Lung microvascular endothelial cell (primary cell): ENCODE measurements around the gene FNDC7. TPM values are rescaled to one million over a fixed set of nuclear protein-coding genes. Genes with fewer than 3 reads are reported as not detected.
"Not testable (repeated sequence)": the region's sequence is repeated elsewhere in the genome, so short reads cannot be mapped to it uniquely, and the experiment has no call there.

Experiments
- DNase-seq, 2 donors: peaks; one replicate each; pipeline versions ENCODE4 v3.0.0 to v3.0.0-alpha.2; 2010; ENCODE audit warnings: low read depth in 2 of 2
- total RNA-seq: library from RNA; depleted of rRNA; stranded (reverse); fragments of >200 nt; gene quantifications from 2 replicates; pipeline ENCODE4 v1.2.1, GENCODE V29; 2014

Gene FNDC7
- total RNA-seq, 1 donor from 2014 or later = not detected

DNA sequence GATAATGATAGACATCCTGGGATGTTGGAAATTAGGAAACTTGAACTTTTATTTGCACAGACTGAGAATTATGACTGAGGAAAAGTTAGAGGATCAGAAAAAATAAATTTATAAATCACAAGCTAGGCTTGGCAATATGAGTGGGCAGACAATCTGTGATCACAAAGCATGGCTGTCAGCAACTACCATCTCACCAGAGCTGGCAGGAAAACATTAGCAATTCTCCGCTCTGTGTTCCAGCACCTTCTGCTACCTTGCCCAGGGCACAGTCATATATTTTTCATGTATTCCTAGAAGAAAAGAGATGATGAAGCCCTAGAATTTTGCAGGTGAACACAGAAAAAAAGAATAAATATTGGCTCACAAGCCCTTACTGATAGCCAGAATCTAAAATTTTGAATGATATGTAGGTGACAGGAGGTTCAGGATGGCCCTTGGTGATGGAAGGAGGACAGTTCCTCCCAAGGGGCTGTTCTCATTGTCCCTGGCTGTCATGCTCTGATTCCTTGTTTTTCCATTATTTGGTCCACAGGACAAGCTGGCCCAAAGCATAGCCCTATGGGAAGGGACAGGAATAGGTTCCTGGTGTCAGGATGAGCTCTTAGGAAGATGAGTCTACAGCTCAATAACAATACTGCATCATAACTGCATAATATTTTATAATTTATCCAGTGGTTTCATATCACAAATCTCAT lies 21.6 kb downstream of the FNDC7 start:
- DNase-seq = no peak

DNA sequence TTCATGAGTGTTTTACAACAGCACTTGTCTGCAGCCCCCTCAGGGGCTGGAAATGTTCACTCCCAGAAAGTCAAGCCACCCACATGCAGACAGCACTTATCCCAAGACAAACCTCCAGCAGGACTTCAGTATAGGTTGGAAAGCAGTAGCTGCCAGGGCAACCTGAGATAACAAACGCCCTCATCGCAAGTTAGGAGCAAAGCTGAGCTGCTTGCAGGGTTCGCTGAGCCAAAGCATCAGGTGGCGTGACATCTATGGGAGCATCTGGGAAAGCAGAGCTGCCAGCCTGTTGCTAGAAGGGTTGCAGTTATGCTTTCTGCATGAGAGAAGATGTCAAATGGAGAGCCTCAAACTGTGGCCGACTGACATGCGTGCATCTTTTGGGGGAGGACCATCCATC lies 29.5 kb downstream of the FNDC7 start:
- DNase-seq = no peak

DNA sequence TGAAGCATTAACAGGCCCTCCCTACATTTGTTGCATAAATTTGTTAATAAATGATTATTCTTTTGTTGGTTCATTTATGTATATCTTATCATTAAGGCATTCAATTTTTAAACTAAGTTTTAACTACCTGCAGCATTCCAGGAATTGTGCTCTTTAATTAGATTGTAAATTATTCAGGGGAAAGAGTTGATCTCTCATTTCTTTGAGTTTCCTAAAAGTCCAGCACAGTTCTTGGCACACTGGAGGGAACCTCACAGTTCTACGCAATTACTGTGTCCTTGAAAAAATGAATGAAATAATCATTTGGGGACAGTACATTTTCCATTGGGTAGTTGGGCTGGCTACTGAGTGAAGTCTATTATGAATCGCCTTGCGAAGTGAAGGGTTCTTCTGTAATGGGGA lies 33.3 kb downstream of the FNDC7 start:
- DNase-seq = no peak

DNA sequence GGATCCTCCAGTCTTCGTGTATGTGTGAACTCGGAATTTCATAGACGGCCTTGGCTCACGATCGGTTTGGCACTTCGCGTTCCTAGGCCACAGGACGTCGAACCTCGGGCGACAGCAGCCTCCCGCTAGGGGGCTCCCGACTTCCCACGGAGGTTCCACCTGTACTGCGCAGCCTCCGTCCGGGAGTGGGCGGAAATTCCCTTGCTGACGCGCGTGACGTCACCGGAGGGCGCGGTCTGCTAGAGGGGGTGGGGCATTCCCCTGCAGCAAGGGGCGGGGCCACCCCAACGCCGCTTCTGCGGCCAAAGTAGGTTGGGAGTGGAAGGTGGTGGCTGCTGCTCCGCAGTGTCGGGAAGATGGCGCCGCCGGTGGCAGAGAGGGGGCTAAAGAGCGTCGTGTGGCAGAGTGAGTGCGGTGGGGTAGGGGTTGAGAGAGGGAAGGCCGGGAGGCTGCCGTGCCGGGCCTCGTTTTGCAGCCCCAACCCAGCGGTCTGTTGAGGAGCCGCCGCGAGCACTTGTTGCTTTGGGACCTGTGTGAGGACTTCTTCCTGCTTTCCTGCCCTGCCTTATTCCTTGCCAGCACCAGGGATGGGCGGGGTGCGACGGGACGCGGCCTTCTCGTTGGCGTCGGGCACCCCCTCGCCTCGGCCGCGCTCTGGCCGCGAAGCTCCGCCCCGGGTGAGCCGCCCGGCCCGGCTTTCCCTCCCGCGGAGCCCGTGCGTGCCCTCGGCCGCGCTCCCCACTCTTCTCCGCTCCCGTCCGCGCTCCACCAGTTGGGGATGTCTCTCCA lies 33.9 kb downstream of the FNDC7 start, which contains the start of gene STXBP3:
Gene STXBP3 (plus strand): TSS at position 293 of the 789 bp plus-strand sequence. CDS start 64 bp downstream, at position 357.
- DNase-seq = peak; percentile 99

DNA sequence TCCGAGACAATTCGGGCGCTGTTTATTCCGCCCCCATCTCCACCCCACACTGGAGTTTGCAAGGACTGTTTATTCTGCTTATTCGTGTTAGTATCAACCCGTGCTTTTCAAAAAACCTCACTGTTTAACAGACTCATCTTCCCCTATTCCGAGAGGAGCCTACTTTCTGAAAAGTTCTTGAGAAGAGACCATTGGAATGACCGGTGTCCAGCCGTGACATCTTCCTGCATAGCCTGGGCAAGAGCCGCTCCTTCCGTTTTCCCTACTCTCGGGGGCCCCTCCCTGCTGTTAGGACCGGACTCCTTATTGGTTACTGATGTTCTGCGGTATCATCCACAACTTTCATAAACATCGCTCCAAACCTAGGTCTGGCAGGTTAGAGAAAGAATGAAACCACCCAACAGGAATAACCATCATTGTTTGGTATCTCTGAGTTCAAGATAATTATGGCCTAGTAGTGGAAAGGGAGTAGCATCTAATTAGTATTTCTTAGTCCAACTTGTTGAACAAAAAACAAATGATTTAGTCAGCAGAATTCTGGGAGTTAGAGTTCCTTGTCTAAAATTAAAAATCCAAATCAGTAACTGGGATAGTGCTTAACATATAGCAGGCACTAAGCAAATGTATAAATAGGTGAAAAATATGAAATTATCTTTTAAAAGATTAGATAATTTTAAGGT lies 34.6 kb downstream of the FNDC7 start:
- DNase-seq = peak; percentile 90 to 91

DNA sequence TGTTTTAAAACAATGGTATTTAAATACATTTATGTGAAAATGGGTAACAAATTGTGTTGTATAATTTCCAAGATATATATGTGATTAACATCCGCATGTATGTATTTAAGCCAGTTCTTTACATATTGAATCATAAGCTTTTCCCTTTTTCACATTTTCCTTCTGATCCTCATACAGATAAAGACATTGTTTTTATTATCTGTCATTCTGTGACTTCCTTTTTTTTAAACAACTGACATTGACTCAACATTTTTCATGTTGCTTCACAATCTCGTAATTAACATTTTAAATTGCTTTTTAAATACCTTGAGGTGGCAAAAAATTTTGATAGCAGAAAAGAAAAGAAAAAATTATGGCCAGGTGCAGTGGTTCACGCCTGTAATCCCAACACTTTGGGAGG lies 35.2 kb downstream of the FNDC7 start:
- DNase-seq = no peak

DNA sequence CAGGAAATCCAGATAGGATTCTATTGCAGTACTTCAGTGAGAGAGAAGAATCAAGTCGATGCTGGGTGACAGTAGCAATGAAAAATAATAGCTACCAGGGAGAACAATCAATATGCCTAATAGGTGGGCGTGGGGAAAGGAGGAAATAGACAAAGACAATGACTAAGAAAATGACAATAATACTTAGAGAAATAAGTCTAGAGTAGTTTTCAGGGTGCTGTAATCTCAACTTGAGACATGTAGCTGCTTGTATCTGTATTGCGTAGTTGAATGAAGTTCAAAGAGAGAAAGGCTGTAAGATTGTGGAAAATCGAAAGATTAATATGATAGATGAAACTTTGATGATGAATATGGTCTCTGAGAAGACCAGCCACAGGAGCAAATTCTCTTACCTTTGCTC lies 36.4 kb downstream of the FNDC7 start:
- no peak for DNase-seq

DNA sequence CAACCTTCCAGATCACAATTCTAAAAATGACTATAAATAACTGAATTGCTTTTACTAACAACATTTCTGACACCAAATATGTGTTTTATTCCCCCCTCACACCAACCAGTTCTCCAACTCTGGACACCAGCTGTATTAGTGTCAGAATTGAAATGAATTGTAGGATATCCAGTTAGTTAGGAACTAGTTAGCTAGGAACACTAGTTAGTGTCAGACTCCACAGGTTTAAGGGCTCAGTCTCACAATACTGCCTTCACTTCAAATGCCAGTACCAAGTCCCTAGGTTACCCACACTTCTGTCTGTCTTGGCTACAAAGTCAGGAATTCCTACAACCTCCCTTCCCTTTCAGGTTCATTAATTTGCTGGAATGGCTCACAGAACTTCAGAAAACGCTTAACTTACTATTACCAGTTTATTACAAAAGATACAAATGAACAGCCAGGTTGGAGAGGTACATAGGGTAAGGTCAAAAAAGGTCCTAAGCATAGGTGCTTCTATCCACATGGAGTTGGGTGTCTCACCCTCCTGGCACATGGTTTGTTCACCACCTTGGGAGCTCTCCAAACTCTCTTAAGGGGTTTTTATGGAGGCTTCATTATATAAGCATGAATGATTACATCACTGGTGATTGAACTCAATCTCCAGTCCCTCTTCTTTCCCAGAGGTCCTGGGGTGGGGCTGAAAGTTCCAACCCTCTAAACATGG lies 37.9 kb downstream of the FNDC7 start:
- DNase-seq = no peak

DNA sequence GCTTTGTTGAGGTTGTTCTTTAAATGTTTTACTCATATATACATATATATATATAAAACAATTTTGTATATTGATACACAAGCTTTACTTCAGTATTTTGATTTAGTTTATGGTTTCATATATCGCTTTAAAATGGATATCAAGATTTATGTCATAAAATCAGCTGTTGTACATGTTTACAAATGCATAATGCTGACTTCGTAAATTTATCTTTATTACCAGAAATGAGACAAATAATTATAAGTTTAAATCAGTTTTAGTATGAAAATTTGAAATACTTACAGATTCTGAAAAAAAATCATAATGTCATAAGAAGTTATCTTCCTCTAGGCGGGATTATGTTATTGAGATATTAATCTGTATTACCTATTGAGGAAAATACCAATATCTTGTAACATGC lies 40.7 kb downstream of the FNDC7 start:
- no peak for DNase-seq

DNA sequence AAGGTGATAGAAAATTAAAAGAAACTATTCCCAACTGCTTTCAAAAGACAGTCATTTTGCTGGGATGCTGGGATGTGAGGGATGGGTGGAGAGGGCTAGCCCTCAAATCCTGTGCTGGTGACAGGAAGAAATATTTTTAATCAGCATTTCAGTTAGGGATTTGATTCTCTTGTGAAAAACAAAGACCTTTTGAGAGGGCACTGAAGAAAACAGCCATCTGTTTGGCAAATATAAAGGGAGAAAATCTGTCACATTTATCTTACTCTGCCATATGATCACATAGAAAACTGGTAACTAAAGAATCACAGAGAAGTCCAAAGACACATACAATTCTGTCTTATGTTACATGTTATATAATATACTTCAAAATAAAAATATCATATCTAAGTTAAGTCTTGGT lies 46.1 kb downstream of the FNDC7 start:
- no peak for DNase-seq

DNA sequence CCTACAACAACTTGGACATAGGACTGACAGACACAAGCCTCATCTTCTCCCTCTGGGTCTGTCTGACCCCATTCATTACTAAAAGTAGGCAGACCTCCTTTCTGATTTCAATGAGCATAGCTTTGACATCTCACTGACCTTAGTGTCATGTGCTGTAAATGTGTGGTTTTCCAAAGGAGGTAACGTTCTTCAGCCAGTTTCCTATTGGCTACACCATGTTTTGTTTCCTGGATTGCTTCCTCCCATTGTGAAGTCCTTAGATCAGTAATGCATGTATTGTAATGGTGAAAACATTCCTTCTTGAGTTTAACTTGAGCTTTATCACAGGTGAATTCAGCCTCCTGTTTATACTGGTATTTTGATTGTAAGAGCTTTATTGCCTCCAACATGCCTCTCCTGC lies 54.4 kb downstream of the FNDC7 start:
- peak; percentile 82 to 88 for DNase-seq

DNA sequence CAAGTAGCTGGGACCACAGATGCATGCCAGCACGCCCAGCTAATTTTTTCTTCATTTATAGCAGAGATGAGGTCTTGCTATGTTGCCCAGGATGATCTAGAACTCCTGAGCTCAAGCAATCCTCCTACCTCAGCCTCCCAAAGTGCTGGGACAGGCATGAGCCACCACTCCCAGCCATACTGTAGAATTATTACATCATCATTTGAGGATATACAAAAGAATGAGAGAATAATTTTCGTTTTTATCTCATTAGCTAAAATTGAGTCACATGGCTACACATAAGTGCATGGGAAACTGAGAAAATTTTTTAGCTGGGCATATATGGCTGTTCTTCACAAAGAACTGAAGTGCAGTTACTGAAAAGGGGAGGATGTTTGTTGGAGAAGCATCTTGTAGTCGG lies 55.0 kb downstream of the FNDC7 start:
- DNase-seq = no peak

DNA sequence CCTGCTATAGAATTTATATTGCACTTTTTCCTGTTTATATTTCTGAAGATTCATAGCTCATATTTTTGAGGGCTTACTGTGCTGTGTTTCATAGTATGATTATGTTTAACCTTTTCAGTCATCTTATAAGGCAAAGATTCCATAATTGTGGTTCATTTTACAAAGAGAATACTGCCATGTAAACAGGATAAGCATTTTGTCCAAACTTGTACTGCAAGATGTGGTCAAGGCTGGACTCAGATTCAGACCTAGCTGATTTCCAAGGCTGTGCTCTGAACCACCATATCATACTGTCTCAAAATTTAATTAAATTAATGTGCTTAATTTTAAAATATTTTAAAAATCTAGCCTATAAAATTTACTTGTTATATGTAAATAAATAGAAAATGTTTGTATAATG lies 65.1 kb downstream of the FNDC7 start:
- no peak for DNase-seq

DNA sequence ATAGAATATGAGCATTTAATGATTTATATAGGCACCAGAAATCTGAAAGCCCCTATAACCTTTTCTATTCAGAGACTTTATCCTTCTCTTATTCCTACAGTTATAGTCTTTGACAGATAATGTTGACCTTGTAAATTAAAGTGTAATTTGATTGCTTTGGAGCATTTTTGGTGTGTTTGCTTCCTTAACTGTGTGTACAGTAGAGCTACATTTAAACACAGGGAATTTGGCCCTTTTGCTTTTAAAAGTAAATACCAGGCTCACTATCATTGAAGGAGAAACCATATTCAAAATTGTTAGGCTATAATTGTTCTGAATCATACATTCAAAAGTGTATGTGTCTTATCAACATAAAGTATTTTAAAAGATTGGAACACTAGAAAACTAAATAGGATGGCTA lies 66.7 kb downstream of the FNDC7 start:
- no peak for DNase-seq

DNA sequence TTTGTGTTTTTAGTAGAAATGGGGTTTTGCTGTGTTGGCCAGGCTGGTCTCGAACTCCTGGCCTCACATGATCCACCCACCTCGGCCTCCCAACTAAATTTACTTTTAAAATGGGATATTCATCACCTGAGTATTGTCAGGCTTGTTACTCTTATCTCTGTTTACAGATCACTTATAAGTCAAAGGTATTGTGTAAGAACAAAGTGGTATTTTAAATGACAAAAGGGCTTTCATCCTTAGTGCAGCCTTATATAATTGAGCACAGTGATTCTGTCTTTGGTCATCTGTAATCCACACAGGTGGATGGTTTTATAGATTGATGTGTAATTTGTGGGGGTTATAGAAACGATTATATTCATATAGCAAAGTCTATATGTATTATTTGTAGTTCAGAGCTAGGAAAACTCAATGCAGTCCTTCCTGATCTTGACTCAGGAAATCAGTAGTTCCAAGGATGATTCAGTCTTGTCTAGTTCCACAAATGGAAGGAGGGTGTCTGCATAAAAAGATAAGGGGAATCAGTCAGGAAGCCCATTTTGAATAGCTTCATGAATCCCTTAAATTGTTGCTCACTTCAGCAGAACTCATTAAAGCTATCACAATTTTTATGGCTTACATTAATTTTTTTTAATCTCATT lies 68.3 kb downstream of the FNDC7 start:
- peak; percentile 3 to 11 for DNase-seq

DNA sequence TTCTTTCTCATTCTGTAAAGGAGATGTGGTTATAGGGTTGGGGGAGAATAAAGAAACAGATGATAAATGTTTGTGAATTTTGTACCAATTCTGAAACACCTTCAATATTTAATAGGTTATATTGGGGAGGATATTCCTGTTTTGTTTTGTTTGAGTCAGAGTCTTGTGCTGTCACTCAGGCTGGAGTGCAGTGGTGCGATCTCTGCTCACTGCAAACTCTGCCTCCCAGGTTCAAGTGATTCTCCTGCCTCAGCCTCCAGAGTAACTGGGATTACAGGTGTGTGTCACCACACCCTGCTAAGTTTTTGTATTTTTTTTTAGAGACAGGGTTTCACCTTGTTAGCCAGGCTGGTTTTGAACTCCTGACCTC lies 68.9 kb downstream of the FNDC7 start:
- not testable (repeated sequence) for DNase-seq

DNA sequence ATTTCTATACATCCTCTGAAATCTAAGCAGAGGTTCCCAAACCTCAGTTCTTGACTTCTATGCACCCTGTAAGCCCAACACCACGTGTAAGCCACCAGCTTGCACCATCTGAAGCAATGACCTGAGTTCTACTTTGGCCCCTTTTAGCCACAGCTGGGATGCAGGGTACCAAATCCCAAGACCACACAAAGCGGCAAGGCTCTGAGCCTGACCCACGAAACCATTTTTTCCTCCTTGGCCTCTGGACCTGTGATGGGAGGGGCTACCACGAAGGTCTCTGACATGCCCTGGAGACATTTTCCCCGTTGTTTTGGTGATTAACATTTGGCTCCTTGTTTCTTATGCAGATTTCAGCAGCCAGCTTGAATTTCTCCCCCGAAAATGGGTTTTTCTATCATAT lies 72.6 kb downstream of the FNDC7 start:
- no peak for DNase-seq

DNA sequence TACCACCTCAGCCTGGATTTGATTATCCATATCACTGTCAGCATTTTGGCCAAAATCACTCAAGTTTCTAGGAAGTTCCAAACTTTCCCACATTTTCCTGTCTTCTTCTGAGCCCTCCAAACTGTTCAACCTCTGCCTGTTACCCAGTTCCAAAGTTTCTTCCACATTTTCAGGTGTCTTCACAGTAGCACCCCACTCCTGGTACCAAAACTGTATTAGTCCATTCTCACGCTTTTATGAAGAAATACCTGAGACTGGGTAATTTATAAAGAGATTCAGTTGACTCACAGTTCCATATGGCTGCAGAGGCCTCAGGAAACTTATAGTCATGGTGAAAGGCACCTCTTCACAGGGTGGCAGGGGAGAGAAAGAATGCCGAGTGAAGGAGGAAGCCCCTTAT lies 73.2 kb downstream of the FNDC7 start:
- DNase-seq = no peak

DNA sequence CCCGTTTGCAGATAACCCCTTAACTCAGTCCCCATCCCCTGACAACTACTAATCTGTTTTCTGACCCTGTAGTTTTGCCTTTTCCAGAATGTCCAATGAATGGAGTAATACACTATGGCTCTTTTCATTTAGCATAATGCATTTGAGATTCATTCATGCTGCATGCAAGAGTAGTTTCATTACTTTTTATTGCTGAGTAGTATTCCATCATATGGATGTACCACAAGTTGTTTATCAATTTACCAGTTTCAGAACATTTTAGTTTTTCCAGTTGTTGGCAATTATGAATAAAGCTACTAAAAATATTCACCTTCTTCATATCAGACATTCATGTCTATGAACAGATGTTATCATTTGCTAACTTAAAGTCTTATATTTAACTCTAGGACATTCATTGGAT lies 79.1 kb downstream of the FNDC7 start:
- DNase-seq = no peak
